Hepatocyte (in vitro differentiated cells): ENCODE data around the gene SLC25A29. TPM values are rescaled to one million over a fixed set of nuclear protein-coding genes. Genes with fewer than 3 reads are reported as not detected.

Experiments
- DNase-seq: peaks from one replicate; pipeline ENCODE4 v3.0.0-alpha.2; 2016; ENCODE audit warnings: low spot score
- H2AFZ ChIP-seq: fragments of 200-600 bp; sonication (generic); 2 replicates; pipeline ENCODE4 v1.6.0; 2016; ENCODE audit warnings: antibody characterized with exemption, mild to moderate bottlenecking
- H3K27ac ChIP-seq: fragments of 200-600 bp; sonication (generic); 2 replicates; pipeline ENCODE4 v1.5.1; 2016; ENCODE audit warnings: mild to moderate bottlenecking
- H3K27me3 ChIP-seq: fragments of 200-600 bp; sonication (generic); 2 replicates; pipeline ENCODE4 v1.6.1; 2016
- H3K36me3 ChIP-seq: fragments of 200-600 bp; sonication (generic); replicated peaks from 2 replicates; pipeline ENCODE4 v1.5.1; 2016; ENCODE audit warnings: low read depth; ENCODE audit not compliant: insufficient read depth
- H3K4me1 ChIP-seq: fragments of 200-600 bp; sonication (generic); 2 replicates; pipeline ENCODE4 v1.5.1; 2016; ENCODE audit warnings: mild to moderate bottlenecking, moderate library complexity; ENCODE audit not compliant: insufficient read depth
- H3K4me2 ChIP-seq: fragments of 200-600 bp; sonication (generic); 2 replicates; pipeline ENCODE4 v1.6.0; 2016
- H3K4me3 ChIP-seq: fragments of 200-600 bp; sonication (generic); 2 replicates; pipeline ENCODE4 v1.5.1; 2016; ENCODE audit warnings: mild to moderate bottlenecking
- H3K79me2 ChIP-seq: fragments of 200-600 bp; sonication (generic); 2 replicates; pipeline ENCODE4 v1.6.0; 2017; ENCODE audit warnings: mild to moderate bottlenecking
- H3K9me2 ChIP-seq: fragments of 200-600 bp; sonication (generic); replicated peaks from 2 replicates; pipeline ENCODE4 v1.6.0; 2017; ENCODE audit warnings: mild to moderate bottlenecking; ENCODE audit not compliant: insufficient read depth
- H3K9me3 ChIP-seq: fragments of 200-600 bp; sonication (generic); 2 replicates; pipeline ENCODE4 v1.5.1; 2016; ENCODE audit warnings: low read depth, mild to moderate bottlenecking
- H4K20me1 ChIP-seq: fragments of 200-600 bp; sonication (generic); 2 replicates; pipeline ENCODE4 v1.6.0; 2016; ENCODE audit warnings: mild to moderate bottlenecking; ENCODE audit not compliant: insufficient read depth, poor library complexity, severe bottlenecking
- CTCF ChIP-seq: fragments of 200-600 bp; sonication (generic); IDR thresholded peaks from 2 replicates; pipeline ENCODE4 v1.5.1; 2016; ENCODE audit warnings: antibody characterized with exemption, mild to moderate bottlenecking; ENCODE audit not compliant: poor library complexity
- EZH2 ChIP-seq: fragments of 200-600 bp; sonication (generic); IDR thresholded peaks from 2 replicates; pipeline ENCODE4 v1.6.1; 2016; ENCODE audit warnings: antibody characterized with exemption, mild to moderate bottlenecking, borderline replicate concordance
- EZH2phosphoT487 ChIP-seq: fragments of 200-600 bp; sonication (generic); IDR thresholded peaks from one replicate; pipeline ENCODE4 v1.6.1; 2018; ENCODE audit warnings: antibody characterized with exemption, mild to moderate bottlenecking, low read depth, moderate library complexity; ENCODE audit not compliant: unreplicated experiment, severe bottlenecking
- WGBS: methylation state at CpG from one replicate; pipeline ENCODE4 v1.1.6; 2016; ENCODE audit warnings: low lambda C conversion rate; ENCODE audit errors: missing lambda C conversion rate; 5-methylcytosine and 5-hydroxymethylcytosine counted together
- polyA plus RNA-seq: library from polyadenylated mRNA; unstranded; fragments of >200 nt; fragmentation: Nextera tagmentation; extraction: Ambion mirVana; gene quantifications from 2 replicates; pipeline ENCODE4 v1.2.1, GENCODE V29; 2016
- total RNA-seq: library from RNA; depleted of rRNA; stranded (reverse); fragments of >200 nt; gene quantifications from 2 replicates; pipeline ENCODE4 v1.2.3, GENCODE V29; 2014

SLC25A29 gene
- total and polyA plus RNA-seq, 2 experiments from 2014 or later, result 73.1 to 90.1 TPM

DNA sequence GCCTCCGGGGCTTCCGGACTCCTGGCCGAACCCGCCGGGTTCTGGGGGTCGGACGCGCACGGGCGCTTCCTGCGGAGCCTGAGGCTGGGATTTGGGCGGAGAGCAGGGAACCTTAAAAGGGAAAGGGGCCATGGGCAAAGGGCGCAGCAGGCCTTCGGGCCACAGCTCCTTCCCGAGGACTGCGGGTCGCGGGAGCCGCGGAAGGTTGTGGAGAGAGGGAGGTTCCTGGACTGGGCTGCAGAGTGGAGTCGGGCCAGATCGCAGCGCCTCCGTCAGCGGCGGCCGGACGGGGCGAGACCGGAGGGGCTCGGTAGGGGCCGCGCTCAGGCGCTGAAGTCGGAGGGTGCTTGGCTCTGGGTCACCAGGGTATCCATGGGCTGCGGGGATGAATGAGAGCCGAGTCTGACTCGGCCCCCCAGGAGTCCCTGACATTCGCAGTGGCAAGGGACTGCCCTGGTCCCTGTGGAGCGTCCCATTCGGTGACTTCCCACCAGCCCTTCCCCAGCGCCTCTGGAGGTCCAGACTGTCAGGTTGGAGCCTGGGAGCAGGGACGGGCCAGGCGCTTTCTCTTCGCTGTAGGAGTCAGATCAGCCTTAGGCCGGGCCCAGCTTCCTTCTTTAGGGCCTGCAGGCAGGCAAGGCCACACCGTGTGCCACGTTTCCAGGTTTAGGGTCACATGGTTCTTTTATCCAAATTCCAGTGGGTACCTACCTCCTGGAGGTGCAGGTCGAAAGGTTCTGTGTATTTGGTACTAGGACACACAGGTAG, 938 bp upstream of the SLC25A29 start:
- TF ChIP-seq EZH2phosphoT487 (no peak), EZH2 (no peak), CTCF (no peak)

GRCh38 chr14:100305324-100306100, 732 bp downstream of the SLC25A29 start:
- no peak for TF ChIP-seq CTCF
- no peak for TF ChIP-seq EZH2phosphoT487
- no peak for TF ChIP-seq EZH2
- Histone ChIP-seq H3K36me3 (no peaks in the 10 kb centered on the region), H3K9me3 (no peaks in the 10 kb centered on the region), H3K27me3 (no peaks in the 10 kb centered on the region), H3K79me2 (peaks cover 74% of the 10 kb centered on the region), H3K4me3 (peak overlapping the region; percentile 99), H3K4me2 (peak overlapping the region; percentile 96), H2AFZ (peak overlapping the region; percentile 83), H3K27ac (peak overlapping the region; percentile 68), H3K9me2 (no peaks in the 10 kb centered on the region), H3K4me1 (peaks cover 12% of the 10 kb centered on the region), H4K20me1 (peaks cover 11% of the 10 kb centered on the region)
- DNase-seq, result peak; percentile 52
- whole genome bisulfite sequencing, result 1% methylated on average over 14 of the region's 65 CpGs

More for the DNA sequence above, 938 bp upstream of the SLC25A29 start:
- Histone ChIP-seq H3K4me3 (peak overlapping the region; percentile 99), H3K27ac (peak overlapping the region; percentile 87), H3K27me3 (no peaks in the 10 kb centered on the region), H3K4me2 (peak overlapping the region; percentile 96), H3K4me1 (peaks cover 17% of the 10 kb centered on the region), H3K9me2 (no peaks in the 10 kb centered on the region), H3K36me3 (no peaks in the 10 kb centered on the region), H4K20me1 (peaks cover 11% of the 10 kb centered on the region), H2AFZ (peak overlapping the region; percentile 98), H3K79me2 (peaks cover 58% of the 10 kb centered on the region), H3K9me3 (no peaks in the 10 kb centered on the region)
- 3% methylated on average over 48 of the region's 49 CpGs for WGBS
- peak; percentile 52 for DNase-seq

GRCh38 chr14:100304825-100305323, 1.4 kb downstream of the SLC25A29 start:
- Histone ChIP-seq H3K4me2 (peak overlapping the region; percentile 96), H3K4me1 (peaks cover 12% of the 10 kb centered on the region), H3K79me2 (peaks cover 80% of the 10 kb centered on the region), H3K36me3 (no peaks in the 10 kb centered on the region), H3K9me2 (no peaks in the 10 kb centered on the region), H3K9me3 (no peaks in the 10 kb centered on the region), H3K4me3 (peak overlapping the region; percentile 99), H3K27me3 (no peaks in the 10 kb centered on the region), H2AFZ (peak overlapping the region; percentile 83), H3K27ac (peak overlapping the region; percentile 68), H4K20me1 (peaks cover 11% of the 10 kb centered on the region)
- TF ChIP-seq EZH2phosphoT487, result no peak
- TF ChIP-seq EZH2, result no peak
- TF ChIP-seq CTCF, result no peak
- DNase-seq, result peak; percentile 64
- WGBS, result 5% methylated on average over 23 of the region's 23 CpGs
